Left lung (tissue), 10 donors: Measurements from ENCODE around the gene RREB1. TPM values are rescaled to one million over a fixed set of nuclear protein-coding genes. Genes with fewer than 3 reads are reported as not detected.

ENCODE experiments used
- ATAC-seq: fragments of 200-7000 bp; cut with Tn5 transposase; one replicate; pipeline ENCODE4 v1.9.1; 2020; ENCODE audit warnings: moderate library complexity
- DNase-seq, 4 donors: peaks; one replicate each; pipeline ENCODE4 v3.0.0-alpha.2; 2013 to 2020
- H3K27ac ChIP-seq, 2 donors: fragments of 200-600 bp; sonication (generic) in 1 of 2; one replicate each; pipeline versions ENCODE4 v1.5.0 to v1.8.0; 2020 to 2021
- H3K27me3 ChIP-seq, 2 donors: fragments of 200-600 bp; sonication (generic) in 1 of 2; one replicate each; pipeline versions ENCODE4 v1.5.0 to v1.8.0; 2020 to 2021
- H3K36me3 ChIP-seq, 2 donors: fragments of 200-600 bp; sonication (generic) in 1 of 2; one replicate each; pipeline versions ENCODE4 v1.5.0 to v1.8.0; 2020 to 2021
- H3K4me1 ChIP-seq, 2 donors: fragments of 200-600 bp; one replicate each; pipeline ENCODE4 v1.8.0; 2021
- H3K4me3 ChIP-seq, 2 donors: fragments of 200-600 bp; sonication (generic) in 1 of 2; one replicate each; pipeline versions ENCODE4 v1.5.0 to v1.8.0; 2020 to 2021; ENCODE audit warnings: mild to moderate bottlenecking in 1 of 2
- H3K9me3 ChIP-seq, 2 donors: fragments of 200-600 bp; sonication (generic) in 1 of 2; one replicate each; pipeline versions ENCODE4 v1.5.0 to v1.8.0; 2020 to 2021
- intact Hi-C, 2 donors: fragments of 100-400 bp; cut with DNase I; formaldehyde crosslinking; loops; one replicate each; pipeline versions ENCODE4 v1.11.2 to v1.14.2; 2022
- polyA plus RNA-seq, 6 donors: library from polyadenylated mRNA; unstranded; fragments of 120-200 nt; gene quantifications; one replicate each; pipeline ENCODE4 v1.2.1, GENCODE V29; 2013; ENCODE audit not compliant: insufficient read length in 6 of 6
- total RNA-seq, 2 donors: library from RNA; stranded (reverse); fragmentation: NEBNext Ultra II Directional; extraction: Animal tissue kit (Norgen Biotek cat#: 25700); gene quantifications; one replicate each; pipeline ENCODE4 v1.2.1, GENCODE V29; 2021
- TF ChIP-seq, protein P1 (sequence below), 2 donors: fragments of 200-600 bp; sonication (generic) in 1 of 2; IDR thresholded peaks; one replicate each; pipeline versions ENCODE4 v1.5.0 to v1.8.0; 2021; ENCODE audit warnings: antibody characterized with exemption in 2 of 2
- donor health status: DM: no; HTN: yes; CAD: no.
- donor health status: DM: no; HTN: no; CAD: no.

The RREB1 gene
- total and polyA plus RNA-seq, 8 donors, result 24.1 to 54.0 (median 27.6) TPM

DNA sequence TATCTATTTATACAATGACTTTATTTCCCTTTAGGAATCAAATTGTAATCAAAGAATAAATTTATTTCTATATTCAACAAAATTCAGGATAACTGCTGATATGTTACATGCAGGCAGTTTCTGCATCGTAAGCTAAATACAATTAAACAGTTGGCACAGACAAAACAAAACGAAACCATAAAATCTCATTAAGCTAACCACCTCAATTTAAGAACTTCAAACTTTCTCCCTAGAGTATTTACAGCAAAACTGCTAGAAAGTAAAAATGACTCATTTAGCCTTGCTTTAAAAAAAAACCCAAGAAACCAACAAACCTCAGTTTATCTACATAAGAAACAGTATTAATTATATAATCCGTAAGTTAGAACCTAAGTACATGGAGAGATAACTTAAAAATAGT, 188.2 kb downstream of the RREB1 start:
- no peak overlapping the region for H3K4me3 ChIP-seq
- no peaks in the 10 kb centered on the region for H3K27me3 ChIP-seq
- no peaks in the 10 kb centered on the region for H3K9me3 ChIP-seq
- H3K4me1 ChIP-seq, result no peaks in the 10 kb centered on the region
- H3K27ac ChIP-seq, result no peak overlapping the region
- H3K36me3 ChIP-seq, result peaks cover 0 to 99% of the 10 kb centered on the region in 2 donors
- intact Hi-C loops, result no loop called here
- DNase-seq, result no peak
- TF ChIP-seq, protein P1, sequence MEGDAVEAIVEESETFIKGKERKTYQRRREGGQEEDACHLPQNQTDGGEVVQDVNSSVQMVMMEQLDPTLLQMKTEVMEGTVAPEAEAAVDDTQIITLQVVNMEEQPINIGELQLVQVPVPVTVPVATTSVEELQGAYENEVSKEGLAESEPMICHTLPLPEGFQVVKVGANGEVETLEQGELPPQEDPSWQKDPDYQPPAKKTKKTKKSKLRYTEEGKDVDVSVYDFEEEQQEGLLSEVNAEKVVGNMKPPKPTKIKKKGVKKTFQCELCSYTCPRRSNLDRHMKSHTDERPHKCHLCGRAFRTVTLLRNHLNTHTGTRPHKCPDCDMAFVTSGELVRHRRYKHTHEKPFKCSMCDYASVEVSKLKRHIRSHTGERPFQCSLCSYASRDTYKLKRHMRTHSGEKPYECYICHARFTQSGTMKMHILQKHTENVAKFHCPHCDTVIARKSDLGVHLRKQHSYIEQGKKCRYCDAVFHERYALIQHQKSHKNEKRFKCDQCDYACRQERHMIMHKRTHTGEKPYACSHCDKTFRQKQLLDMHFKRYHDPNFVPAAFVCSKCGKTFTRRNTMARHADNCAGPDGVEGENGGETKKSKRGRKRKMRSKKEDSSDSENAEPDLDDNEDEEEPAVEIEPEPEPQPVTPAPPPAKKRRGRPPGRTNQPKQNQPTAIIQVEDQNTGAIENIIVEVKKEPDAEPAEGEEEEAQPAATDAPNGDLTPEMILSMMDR (IDR thresholded peaks at IDR 0.05), result no peak
- no peak for ATAC-seq

DNA sequence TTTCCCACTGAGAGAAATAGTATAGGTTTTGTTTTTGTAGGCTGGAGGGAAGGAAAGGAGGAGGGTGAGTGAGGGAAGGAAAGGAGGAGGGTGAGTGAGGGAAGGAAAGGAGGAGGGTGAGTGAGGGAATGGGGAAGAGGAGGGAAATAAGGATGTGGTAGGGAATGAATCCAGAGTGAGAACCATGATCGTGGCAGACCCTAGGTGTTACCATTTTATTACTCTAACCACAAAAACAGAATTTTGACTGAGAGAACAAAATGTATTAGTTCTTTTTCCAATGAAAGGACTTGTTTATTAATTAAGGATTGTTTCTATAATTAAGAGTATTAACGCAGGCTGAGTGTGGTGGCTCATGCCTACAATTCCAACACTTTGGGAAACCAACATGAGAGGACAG, 188.8 kb downstream of the RREB1 start:
- DNase-seq (no peak), ATAC-seq (no peak)
- intact Hi-C loops, result no loop called here
- H3K4me1 ChIP-seq, result no peaks in the 10 kb centered on the region
- H3K36me3 ChIP-seq, result peaks cover 0 to 99% of the 10 kb centered on the region in 2 donors
- H3K27me3 ChIP-seq, result no peaks in the 10 kb centered on the region
- H3K4me3 ChIP-seq, result no peak overlapping the region
- H3K27ac ChIP-seq, result no peak overlapping the region
- TF ChIP-seq, protein P1 (IDR thresholded peaks at IDR 0.05), result no peak
- H3K9me3 ChIP-seq, result no peaks in the 10 kb centered on the region

DNA sequence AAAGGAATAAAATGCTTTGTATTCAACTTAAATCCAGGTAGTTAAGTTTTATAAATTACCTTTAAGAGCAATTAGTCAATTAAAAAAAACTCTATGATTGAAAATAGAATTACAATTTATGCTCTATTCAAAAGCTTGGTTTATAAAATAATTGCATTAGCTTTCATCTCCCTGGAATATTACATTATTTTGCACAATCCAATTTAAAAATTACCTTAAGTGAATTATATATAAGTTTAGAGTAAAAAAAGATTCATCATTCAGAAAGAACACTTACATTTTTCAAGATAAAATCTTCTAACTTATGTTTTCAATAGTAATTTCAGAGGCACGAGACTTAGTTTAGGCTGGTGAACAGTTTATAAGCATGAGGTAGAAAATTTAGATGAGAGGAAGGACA, 190.4 kb downstream of the RREB1 start:
- H3K27me3 ChIP-seq, result no peaks in the 10 kb centered on the region
- H3K9me3 ChIP-seq, result no peaks in the 10 kb centered on the region
- no peak overlapping the region for H3K27ac ChIP-seq
- no peaks in the 10 kb centered on the region for H3K4me1 ChIP-seq
- TF ChIP-seq, protein P1 (IDR thresholded peaks at IDR 0.05), result no peak
- no peak for ATAC-seq
- intact Hi-C loops, result no loop called here
- DNase-seq, result no peak
- peaks cover 0 to 99% of the 10 kb centered on the region in 2 donors for H3K36me3 ChIP-seq
- H3K4me3 ChIP-seq, result no peak overlapping the region

DNA sequence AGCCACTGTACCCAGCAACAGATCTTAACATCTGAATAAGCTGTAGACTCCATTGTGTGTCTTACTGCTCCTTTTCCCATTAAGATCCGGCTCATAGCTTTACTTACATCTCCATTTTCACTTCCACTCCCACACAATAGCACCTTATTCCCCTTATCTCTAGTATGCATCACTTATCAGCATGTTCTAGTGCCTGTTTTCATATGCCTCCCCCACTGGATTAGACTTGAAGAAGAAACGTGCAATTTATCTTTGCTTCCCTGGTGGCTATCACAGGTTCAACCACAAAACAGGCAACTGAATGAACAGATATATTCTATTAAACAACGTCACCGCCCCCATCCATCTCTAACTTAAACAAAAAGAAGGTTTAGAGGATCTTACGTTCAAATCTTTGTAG, 193.2 kb downstream of the RREB1 start:
- ATAC-seq (no peak), DNase-seq (no peak)
- intact Hi-C loops, result loop anchor here in 1 of 2 donors (10.0 kb wide), 1 partner anchor 94 kb away; no protein-coding TSS in a partner anchor
- Histone ChIP-seq H3K4me3 (no peak overlapping the region), H3K36me3 (peaks cover 0 to 99% of the 10 kb centered on the region in 2 donors), H3K4me1 (peaks cover 4 to 8% of the 10 kb centered on the region in 2 donors), H3K9me3 (no peaks in the 10 kb centered on the region), H3K27me3 (no peaks in the 10 kb centered on the region), H3K27ac (no peak overlapping the region)
- TF ChIP-seq, protein P1 (IDR thresholded peaks at IDR 0.05), result no peak

Other genes with a start within 250 kb of the RREB1 start
- 100 to 1,000 TPM; 155 to 247 TPM for gene SSR1, start 205.2 kb downstream of the RREB1 start, total RNA-seq
- gene SSR1, start 205.2 kb downstream of the RREB1 start, polyA plus RNA-seq, result 100 to 1,000 TPM; 111 to 141 (median 123) TPM